DND-41 (cell line): Measurements from ENCODE around the gene TAF11L11.
"Not testable (repeated sequence)": the region's sequence is repeated elsewhere in the genome, so short reads cannot be mapped to it uniquely, and the experiment has no call there.

Source experiments
- EZH2 ChIP-seq: IDR thresholded peaks from 3 replicates; pipeline ENCODE4 v1.6.1; 2012; ENCODE audit warnings: borderline replicate concordance, low read depth, mild to moderate bottlenecking, moderate library complexity, low read length, inconsistent platforms; ENCODE audit not compliant: severe bottlenecking
- TF ChIP-seq, protein P1 (sequence below): IDR thresholded peaks from 2 replicates; pipeline ENCODE4 v1.5.1; 2012; ENCODE audit warnings: borderline replicate concordance, low read length, moderate library complexity, mild to moderate bottlenecking; ENCODE audit not compliant: poor library complexity, severe bottlenecking; ENCODE audit errors: extremely low read depth

DNA sequence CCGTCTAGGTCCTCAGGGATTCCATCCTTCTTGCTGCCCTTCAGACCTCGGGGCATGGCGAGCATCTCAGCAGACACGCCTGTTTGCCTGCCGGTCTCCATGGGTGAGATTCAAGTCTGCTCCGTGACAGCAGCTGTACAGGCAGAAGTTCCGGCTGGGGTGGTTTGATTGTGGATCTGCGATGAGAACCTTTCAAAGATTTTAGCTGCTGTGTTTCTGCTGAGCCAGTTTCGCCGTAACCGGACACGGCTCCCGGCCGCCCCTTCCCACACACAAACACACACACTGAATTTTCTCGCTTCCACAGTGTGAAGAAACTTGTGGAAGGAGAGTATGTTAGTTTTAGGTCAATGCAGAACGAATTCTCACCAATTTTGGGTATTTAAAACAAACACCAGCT is 13.1 kb upstream of the TAF11L11 start, which contains the start of gene TAF11L8:
- TF ChIP-seq, protein P1, sequence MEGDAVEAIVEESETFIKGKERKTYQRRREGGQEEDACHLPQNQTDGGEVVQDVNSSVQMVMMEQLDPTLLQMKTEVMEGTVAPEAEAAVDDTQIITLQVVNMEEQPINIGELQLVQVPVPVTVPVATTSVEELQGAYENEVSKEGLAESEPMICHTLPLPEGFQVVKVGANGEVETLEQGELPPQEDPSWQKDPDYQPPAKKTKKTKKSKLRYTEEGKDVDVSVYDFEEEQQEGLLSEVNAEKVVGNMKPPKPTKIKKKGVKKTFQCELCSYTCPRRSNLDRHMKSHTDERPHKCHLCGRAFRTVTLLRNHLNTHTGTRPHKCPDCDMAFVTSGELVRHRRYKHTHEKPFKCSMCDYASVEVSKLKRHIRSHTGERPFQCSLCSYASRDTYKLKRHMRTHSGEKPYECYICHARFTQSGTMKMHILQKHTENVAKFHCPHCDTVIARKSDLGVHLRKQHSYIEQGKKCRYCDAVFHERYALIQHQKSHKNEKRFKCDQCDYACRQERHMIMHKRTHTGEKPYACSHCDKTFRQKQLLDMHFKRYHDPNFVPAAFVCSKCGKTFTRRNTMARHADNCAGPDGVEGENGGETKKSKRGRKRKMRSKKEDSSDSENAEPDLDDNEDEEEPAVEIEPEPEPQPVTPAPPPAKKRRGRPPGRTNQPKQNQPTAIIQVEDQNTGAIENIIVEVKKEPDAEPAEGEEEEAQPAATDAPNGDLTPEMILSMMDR: not testable (repeated sequence)
- TF ChIP-seq EZH2: not testable (repeated sequence)
